GM19043 (cell line): Measurements from ENCODE around the gene RAMP1.
"Not testable (repeated sequence)": the region's sequence is repeated elsewhere in the genome, so short reads cannot be mapped to it uniquely, and the experiment has no call there.

Experiments used
- ATAC-seq: cut with Tn5 transposase; IDR thresholded peaks from one replicate; pipeline ENCODE4 v1.9.1; 2021; ENCODE audit warnings: low read depth; ENCODE audit not compliant: unreplicated experiment

Gene RAMP1

GRCh38 chr2:237940828-237941227 is 81.4 kb downstream of the RAMP1 start:
- ATAC-seq = no peak

GRCh38 chr2:237941239-237941638 is 81.8 kb downstream of the RAMP1 start:
- no peak for ATAC-seq

DNA sequence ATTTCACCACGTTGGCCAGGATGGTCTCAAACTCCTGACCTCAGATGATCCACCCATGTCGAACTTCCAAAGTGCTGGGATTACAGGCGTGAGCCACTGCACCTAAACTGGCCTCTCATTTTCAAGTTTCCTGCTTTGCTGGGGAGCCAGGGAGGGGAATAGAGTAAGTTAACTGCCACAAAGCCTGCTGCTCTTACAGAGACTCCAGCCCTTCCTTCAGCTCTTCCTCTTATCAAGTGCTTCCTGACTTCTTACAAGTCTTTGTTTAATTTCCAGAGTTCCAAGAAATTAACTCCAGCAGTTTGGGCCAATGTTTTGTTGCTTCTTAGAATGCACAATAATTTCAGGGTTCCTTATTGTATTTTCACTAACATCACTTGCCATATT is 83.1 kb downstream of the RAMP1 start:
- ATAC-seq = no peak

DNA sequence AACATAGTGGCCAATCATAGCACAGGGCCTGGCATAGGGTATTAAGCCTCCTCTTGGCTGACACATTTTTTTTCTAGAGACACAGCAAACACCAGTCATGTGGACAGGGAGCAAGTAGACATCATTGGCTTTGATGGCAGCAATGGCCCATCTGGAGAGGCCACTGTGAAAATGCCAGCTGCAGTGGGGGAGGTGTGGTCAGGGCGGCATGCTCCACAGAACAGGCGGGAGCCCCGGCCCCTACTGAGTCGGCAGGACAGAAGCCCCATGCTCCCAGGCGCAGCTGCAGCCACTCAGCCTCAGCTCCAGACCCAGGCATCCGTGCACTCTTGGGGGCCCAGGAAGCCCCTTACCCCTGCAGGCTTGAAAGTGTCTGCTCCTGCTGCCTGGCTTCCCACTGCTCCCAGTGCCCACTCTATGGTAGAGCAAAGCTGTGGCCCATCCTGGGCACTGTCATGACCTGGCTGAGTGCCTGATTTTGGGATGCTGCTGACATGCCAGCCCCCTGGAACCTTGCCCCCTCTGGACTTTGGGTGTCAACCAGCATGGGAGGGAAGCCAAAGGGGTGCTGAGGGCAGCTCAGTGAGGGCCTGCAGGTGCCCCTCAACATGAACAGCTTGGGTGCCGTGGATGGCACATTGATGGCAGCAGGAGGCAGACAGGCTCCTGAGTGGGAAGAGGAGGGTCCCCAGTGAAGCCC is 84.1 kb downstream of the RAMP1 start:
- ATAC-seq = no peak

GRCh38 chr2:237944302-237944701 is 84.9 kb downstream of the RAMP1 start:
- no peak for ATAC-seq

GRCh38 chr2:237946423-237946822 is 87.0 kb downstream of the RAMP1 start:
- no peak for ATAC-seq

- ATAC-seq = not testable (repeated sequence)
These were observed 91.9 kb downstream of the RAMP1 start for GRCh38 chr2:237951354-237951753.

GRCh38 chr2:237951878-237952277 is 92.5 kb downstream of the RAMP1 start:
- no peak for ATAC-seq

DNA sequence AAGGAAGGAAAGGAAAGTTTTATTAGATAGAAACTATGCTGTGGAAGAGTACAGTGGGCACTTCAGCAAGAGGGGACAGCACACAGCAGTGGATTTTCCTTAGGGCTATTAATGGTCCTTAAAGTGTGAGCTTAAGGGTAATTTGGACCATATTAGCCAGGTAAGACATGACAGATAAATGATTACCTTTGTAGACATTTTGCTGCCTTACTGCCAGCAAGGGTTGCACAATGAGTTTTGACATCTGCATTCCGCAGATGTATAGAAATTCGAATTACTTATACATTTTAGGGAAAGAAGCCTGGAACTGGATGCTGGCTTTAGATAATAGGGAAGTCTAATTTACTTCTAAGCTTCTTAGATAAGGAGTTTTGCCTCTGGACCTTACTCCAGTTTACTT is 93.4 kb downstream of the RAMP1 start:
- no peak for ATAC-seq

DNA sequence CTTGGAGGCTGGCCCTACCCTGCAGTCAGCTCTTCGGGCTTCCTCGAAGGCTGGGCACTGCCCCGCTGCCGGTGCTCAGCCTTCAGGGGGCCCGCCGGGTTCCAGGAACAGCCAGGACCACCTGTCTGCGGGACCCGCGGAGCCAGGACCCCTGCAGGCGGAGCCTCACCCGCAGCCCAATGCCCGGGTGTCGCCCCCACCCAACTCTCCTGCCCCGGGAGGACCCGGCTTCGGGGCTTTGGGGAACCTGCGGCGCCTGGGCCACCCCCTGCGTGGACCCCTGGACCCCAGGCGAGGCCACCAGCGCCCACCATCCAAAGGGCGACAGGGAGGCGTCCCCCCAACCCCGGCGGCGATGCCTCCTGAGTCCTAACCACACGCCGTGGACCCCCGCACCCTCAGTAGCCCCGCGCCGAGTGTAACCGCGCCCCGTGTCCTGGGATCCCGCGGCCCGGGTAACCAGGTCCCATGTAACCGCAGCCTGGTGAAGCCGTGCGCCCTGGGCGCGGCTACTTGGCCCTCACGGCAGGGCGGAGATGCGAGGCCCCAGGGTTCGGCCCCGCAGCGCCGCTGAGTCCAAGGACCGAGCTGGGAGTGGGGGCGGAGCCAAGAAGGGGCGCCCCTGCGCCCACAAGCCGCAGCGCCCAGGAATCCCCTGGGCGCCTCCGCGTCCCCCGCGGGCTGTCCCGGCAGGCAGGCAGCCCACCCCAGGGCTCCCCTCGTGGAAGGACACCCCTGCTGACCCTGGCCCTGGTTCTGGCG is 96.4 kb downstream of the RAMP1 start:
- no peak for ATAC-seq

DNA sequence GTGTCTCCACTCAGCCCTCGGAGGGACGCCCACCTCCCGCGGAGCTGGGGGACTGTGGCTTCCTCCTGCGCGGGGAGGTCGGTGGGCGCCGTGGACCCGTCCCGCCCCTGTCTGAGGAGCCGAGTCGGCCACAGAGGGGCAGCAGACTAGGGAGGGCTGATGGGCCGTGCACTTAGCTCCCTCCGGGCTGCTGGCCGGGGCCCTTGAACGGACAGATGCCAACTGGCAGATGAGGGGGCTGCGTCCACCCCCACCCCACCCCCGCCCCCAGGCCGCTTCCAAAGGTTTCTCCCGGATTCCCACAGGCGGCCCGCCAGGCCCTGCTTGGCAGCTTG is 96.9 kb downstream of the RAMP1 start:
- no peak for ATAC-seq

GRCh38 chr2:237961637-237962036 is 102.2 kb downstream of the RAMP1 start:
- no peak for ATAC-seq
